Measurements from ENCODE around the gene EEF1A2.

Gene EEF1A2

GRCh38 chr20:63497138-63497945 lies 1.5 kb downstream of the EEF1A2 start:
- CTCF ChIA-PET: interaction anchor here (0.7 to 1.8 kb wide), 4 partner anchors 20 to 27 kb away, joined by 3 to 5 read pairs (median 5); partner anchors contain the start of gene PPDPF
- POLR2A ChIA-PET: interaction anchor here (0.6 to 2.9 kb wide), 3 partner anchors 24 to 33 kb away, joined by 3 to 26 read pairs (median 3); partner anchors contain the start of gene PPDPF
- TF ChIP-seq FOXK2 (IDR thresholded peaks at IDR 0.05) (no peak), ELF4 (IDR thresholded peaks at IDR 0.05) (no peak), CTBP1 (IDR thresholded peaks at IDR 0.05; ENCODE audit: borderline replicate concordance) (no peak), PKNOX1 (IDR thresholded peaks at IDR 0.05) (no peak), NFRKB (IDR thresholded peaks at IDR 0.05) (no peak)
- no peak for DNase-seq (ENCODE audit: extremely low spot score)

GRCh38 chr20:63496596-63497120 lies 2.2 kb downstream of the EEF1A2 start:
- POLR2A ChIA-PET: interaction anchor here (0.6 to 2.9 kb wide), 5 partner anchors 25 to 162 kb away, joined by 3 to 26 read pairs (median 3); partner anchors contain the start of gene PPDPF
- CTCF ChIA-PET: interaction anchor here (0.7 to 1.8 kb wide), 12 partner anchors 12 to 187 kb away, joined by 3 to 6 read pairs (median 4); partner anchors contain the start of gene PPDPF
- no peak for DNase-seq (ENCODE audit: extremely low spot score)
- TF ChIP-seq CTBP1 (IDR thresholded peaks at IDR 0.05; ENCODE audit: borderline replicate concordance) (no peak), ELF4 (IDR thresholded peaks at IDR 0.05) (no peak), ZNF384 (IDR thresholded peaks at IDR 0.05) (no peak), FOXA1 (IDR thresholded peaks at IDR 0.05) (no peak), ARNT (IDR thresholded peaks at IDR 0.05) (no peak), NFRKB (IDR thresholded peaks at IDR 0.05) (no peak)

GRCh38 chr20:63495741-63496595 lies 2.9 kb downstream of the EEF1A2 start:
- ChIA-PET CTCF (interaction anchor here (0.7 to 1.8 kb wide), 11 partner anchors 11 to 186 kb away, joined by 3 to 6 read pairs (median 4); partner anchors contain the start of gene PPDPF), POLR2A (interaction anchor here (0.7 to 2.9 kb wide), 3 partner anchors 25 to 163 kb away, joined by 3 to 26 read pairs (median 3); partner anchors contain the start of gene PPDPF)
- no peak for TF ChIP-seq ZNF384 (IDR thresholded peaks at IDR 0.05)
- no peak for TF ChIP-seq ELF4 (IDR thresholded peaks at IDR 0.05)
- no peak for TF ChIP-seq SP1 (IDR thresholded peaks at IDR 0.05)
- no peak for TF ChIP-seq L3MBTL2 (conservative IDR thresholded peaks at IDR 0.05)
- TF ChIP-seq LEF1 (IDR thresholded peaks at IDR 0.05; ENCODE audit: borderline replicate concordance): no peak
- TF ChIP-seq BHLHE40 (IDR thresholded peaks at IDR 0.05; ENCODE audit: borderline replicate concordance): no peak
- TF ChIP-seq FOXM1 (IDR thresholded peaks at IDR 0.05; ENCODE audit: borderline replicate concordance): no peak
- no peak for TF ChIP-seq FOXK2 (IDR thresholded peaks at IDR 0.05)
- no peak for TF ChIP-seq SUZ12 (IDR thresholded peaks at IDR 0.05)
- TF ChIP-seq FOXA1 (IDR thresholded peaks at IDR 0.05): no peak
- no peak for TF ChIP-seq NFRKB (IDR thresholded peaks at IDR 0.05)
- no peak for TF ChIP-seq HDGF (IDR thresholded peaks at IDR 0.05; ENCODE audit: borderline replicate concordance)
- TF ChIP-seq TARDBP (IDR thresholded peaks at IDR 0.05): no peak
- TF ChIP-seq PKNOX1 (IDR thresholded peaks at IDR 0.05): no peak
- no peak for TF ChIP-seq ARNT (IDR thresholded peaks at IDR 0.05)
- DNase-seq (ENCODE audit: extremely low spot score): peak; percentile 77

GRCh38 chr20:63495167-63495720 lies 3.6 kb downstream of the EEF1A2 start:
- no peak for DNase-seq (ENCODE audit: extremely low spot score)
- CTCF ChIA-PET: no interaction called here
- POLR2A ChIA-PET: interaction anchor here (2.9 kb wide), 1 partner anchor 26 kb away, joined by 26 read pairs; the partner anchor contains the start of gene PPDPF
- TF ChIP-seq LEF1 (IDR thresholded peaks at IDR 0.05; ENCODE audit: borderline replicate concordance) (no peak), FOXM1 (IDR thresholded peaks at IDR 0.05; ENCODE audit: borderline replicate concordance) (no peak), ZNF384 (IDR thresholded peaks at IDR 0.05) (no peak), TARDBP (IDR thresholded peaks at IDR 0.05) (no peak), ARNT (IDR thresholded peaks at IDR 0.05) (no peak), FOXA1 (IDR thresholded peaks at IDR 0.05) (no peak), L3MBTL2 (conservative IDR thresholded peaks at IDR 0.05) (no peak), BHLHE40 (IDR thresholded peaks at IDR 0.05; ENCODE audit: borderline replicate concordance) (no peak), ELF4 (IDR thresholded peaks at IDR 0.05) (no peak), SP1 (IDR thresholded peaks at IDR 0.05) (no peak), HDGF (IDR thresholded peaks at IDR 0.05; ENCODE audit: borderline replicate concordance) (no peak), FOXK2 (IDR thresholded peaks at IDR 0.05) (no peak), PKNOX1 (IDR thresholded peaks at IDR 0.05) (no peak), CTBP1 (IDR thresholded peaks at IDR 0.05; ENCODE audit: borderline replicate concordance) (no peak), SUZ12 (IDR thresholded peaks at IDR 0.05) (no peak), NFRKB (IDR thresholded peaks at IDR 0.05) (no peak)

Data from HEK293T (cell line).